Tibial nerve (tissue), 4 donors: ENCODE results near the gene ATOH8.

Source experiments
- CTCF ChIP-seq, 5 experiments: fragments of 200-600 bp in 3 of 5; fragments of 450-650 bp in 2 of 5; sonication (generic) in 3 of 5; IDR thresholded peaks; one replicate each; pipeline ENCODE4 v1.5.1; 2016 to 2019; ENCODE audit warnings: antibody characterized with exemption in 5 of 5, mild to moderate bottlenecking in 3 of 5, moderate library complexity in 2 of 5
- EP300 ChIP-seq, 2 donors: sonication (generic); formaldehyde crosslinking; IDR thresholded peaks; one replicate each; pipeline ENCODE4 v1.6.1; 2017; ENCODE audit warnings: antibody characterized with exemption in 2 of 2, mild to moderate bottlenecking in 1 of 2
- POLR2A ChIP-seq, 2 donors: fragments of 450-650 bp; IDR thresholded peaks; one replicate each; pipeline ENCODE4 v1.6.1; 2017; ENCODE audit warnings: antibody characterized with exemption in 2 of 2, mild to moderate bottlenecking in 2 of 2, moderate library complexity in 2 of 2

GRCh38 chr2:85763132-85763531 lies 9.3 kb downstream of the ATOH8 start:
- no peak for TF ChIP-seq CTCF (IDR thresholded peaks at IDR 0.05)
- TF ChIP-seq POLR2A (IDR thresholded peaks at IDR 0.05): no peak
- TF ChIP-seq EP300 (IDR thresholded peaks at IDR 0.05): no peak
